GM12878 (cell line): ENCODE measurements around the gene SCNN1B.

ENCODE experiments used
- CTCF ChIP-seq, 3 experiments: IDR thresholded peaks in 2 of 3; conservative IDR thresholded peaks in 1 of 3; 2 replicates each; pipeline ENCODE4 v1.5.1; 2011; ENCODE audit warnings: low read depth in 3 of 3, low read length in 3 of 3, mild to moderate bottlenecking in 3 of 3, control low read depth in 2 of 3, moderate library complexity in 2 of 3, inconsistent platforms in 1 of 3, mixed read lengths in 1 of 3; ENCODE audit not compliant: control insufficient read depth in 2 of 3, insufficient read depth in 1 of 3; ENCODE audit errors: extremely low read depth in 1 of 3
- EP300 ChIP-seq, 2 experiments: fragments of 150-350 bp in 1 of 2; IDR thresholded peaks; 2 replicates each; pipeline ENCODE4 v1.6.1; 2011 to 2012; ENCODE audit warnings: low read depth in 2 of 2, low read length in 2 of 2, borderline replicate concordance in 1 of 2, improper control_type of control experiment in 1 of 2, inconsistent platforms in 1 of 2; ENCODE audit not compliant: control insufficient read depth in 1 of 2
- FOXM1 ChIP-seq: IDR thresholded peaks from 2 replicates; pipeline ENCODE4 v1.6.1; 2012; ENCODE audit warnings: low read depth, mild to moderate bottlenecking, inconsistent platforms, low read length, moderate library complexity
- MTA3 ChIP-seq: IDR thresholded peaks from 2 replicates; pipeline ENCODE4 v1.6.1; 2012; ENCODE audit warnings: low read length, inconsistent platforms, borderline replicate concordance
- POLR2A ChIP-seq: IDR thresholded peaks from 2 replicates; pipeline ENCODE4 v1.6.1; 2011; ENCODE audit warnings: low read depth, mild to moderate bottlenecking, low read length
- POLR2AphosphoS2 ChIP-seq: IDR thresholded peaks from 2 replicates; pipeline ENCODE4 v1.6.1; 2011; ENCODE audit warnings: low read depth, mild to moderate bottlenecking, low read length, improper control_type of control experiment, moderate library complexity
- RFX5 ChIP-seq: IDR thresholded peaks from 2 replicates; pipeline ENCODE4 v1.6.1; 2011; ENCODE audit warnings: low read depth, low read length, improper control_type of control experiment
- STAT3 ChIP-seq: IDR thresholded peaks from 2 replicates; pipeline ENCODE4 v1.6.1; 2011; ENCODE audit warnings: low read depth, low read length, improper control_type of control experiment
- TARDBP ChIP-seq: IDR thresholded peaks from 2 replicates; pipeline ENCODE4 v1.6.1; 2016; ENCODE audit warnings: borderline replicate concordance

- TF ChIP-seq POLR2AphosphoS2 (no peak), EP300 (IDR thresholded peaks at IDR 0.05; ENCODE audit: borderline replicate concordance in 1 of 2, control insufficient read depth in 1 of 2, low read depth in 2 of 2, low read length in 2 of 2) (no peak), POLR2A (no peak), MTA3 (no peak), CTCF (IDR thresholded peaks at IDR 0.05 in 2 of 3, conservative IDR thresholded peaks at IDR 0.05 in 1 of 3; ENCODE audit: control insufficient read depth in 2 of 3, extremely low read depth in 1 of 3, insufficient read depth in 1 of 3, low read depth in 3 of 3, low read length in 3 of 3) (no peak), STAT3 (no peak), FOXM1 (no peak), TARDBP (no peak), RFX5 (no peak)
Measured at GRCh38 chr16:23375643-23376042, 73.5 kb downstream of the SCNN1B start.
